GM19099 (cell line): Measurements from ENCODE around the gene MAP3K9.

Experiments used
- POLR2A ChIP-seq: IDR thresholded peaks from 3 replicates; pipeline ENCODE4 v1.6.1; 2011; ENCODE audit warnings: low read depth; ENCODE audit not compliant: insufficient read length; ENCODE audit errors: extremely low read depth

Gene MAP3K9

DNA sequence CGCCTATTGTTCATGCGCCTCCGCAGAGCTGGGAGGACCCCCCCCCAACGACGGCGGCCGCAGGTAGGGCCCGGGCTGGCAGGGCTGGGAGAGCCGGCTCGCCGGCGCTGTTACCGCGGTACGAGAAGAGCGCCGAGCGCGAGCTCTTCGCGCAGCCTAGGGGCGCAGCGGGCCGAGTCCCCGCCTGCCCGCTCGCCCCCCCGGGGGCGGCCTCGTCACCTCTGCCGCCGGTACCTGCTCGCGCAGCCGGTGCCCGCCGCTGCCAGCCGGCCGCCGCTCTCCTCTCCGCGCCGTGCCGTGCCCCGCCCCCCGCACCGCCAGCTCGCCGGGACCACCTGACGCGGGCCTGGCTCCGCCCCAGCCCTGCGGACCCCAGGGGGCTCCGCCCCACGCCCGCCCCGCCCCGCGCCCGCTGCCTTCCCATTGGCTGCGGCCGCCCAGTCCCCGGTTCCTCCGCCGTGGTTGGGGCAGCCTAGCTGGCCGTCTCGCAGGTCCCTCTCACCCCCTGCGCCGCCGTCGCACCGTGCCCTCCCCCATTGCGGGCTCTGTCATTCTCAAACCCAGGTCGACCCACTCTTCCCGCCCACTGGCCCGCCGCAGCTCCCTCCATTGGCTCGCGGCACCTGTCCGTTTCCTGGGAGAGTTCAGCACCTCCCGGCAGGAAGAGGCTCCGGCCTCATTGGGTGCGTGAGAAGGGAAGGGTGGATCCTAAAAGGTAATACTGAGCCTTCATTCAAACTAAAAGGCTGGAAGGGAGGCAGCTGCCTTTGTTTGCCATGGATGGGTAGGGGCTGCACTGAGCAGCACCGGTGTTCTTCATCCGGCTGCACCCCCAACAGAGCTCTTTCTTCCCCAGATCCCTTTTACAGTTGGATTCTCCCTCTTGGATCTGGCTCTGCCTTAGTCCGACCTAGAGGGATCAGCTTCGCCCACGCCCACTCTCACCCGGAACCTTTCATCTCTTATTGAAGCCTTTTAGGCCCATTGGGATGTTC, at the start of gene MAP3K9:
TSS of gene MAP3K9 (minus strand) at position 289 of the 995 bp plus-strand sequence. CDS start 342 bp downstream, outside the sequence.
- TF ChIP-seq POLR2A: peak; percentile 42

DNA sequence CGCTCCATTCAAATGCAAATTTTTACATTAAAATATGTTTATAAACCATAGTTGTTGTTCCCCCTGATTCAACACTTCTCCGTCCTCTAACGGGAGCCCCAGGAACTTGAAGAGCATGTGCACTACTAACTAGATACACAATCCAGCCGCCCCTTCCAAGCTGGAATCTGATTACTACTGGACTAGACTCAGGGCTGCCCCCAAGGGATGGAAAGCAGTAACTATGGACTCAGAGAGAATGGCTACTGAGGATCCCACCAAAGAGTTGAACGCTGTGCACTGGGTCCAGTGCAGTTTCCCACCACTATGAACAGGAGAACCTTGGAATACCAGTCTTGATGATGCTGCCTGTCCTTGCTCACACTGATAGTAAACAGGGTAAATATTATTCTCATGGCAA, 49.3 kb upstream of the MAP3K9 start:
- no peak for TF ChIP-seq POLR2A

DNA sequence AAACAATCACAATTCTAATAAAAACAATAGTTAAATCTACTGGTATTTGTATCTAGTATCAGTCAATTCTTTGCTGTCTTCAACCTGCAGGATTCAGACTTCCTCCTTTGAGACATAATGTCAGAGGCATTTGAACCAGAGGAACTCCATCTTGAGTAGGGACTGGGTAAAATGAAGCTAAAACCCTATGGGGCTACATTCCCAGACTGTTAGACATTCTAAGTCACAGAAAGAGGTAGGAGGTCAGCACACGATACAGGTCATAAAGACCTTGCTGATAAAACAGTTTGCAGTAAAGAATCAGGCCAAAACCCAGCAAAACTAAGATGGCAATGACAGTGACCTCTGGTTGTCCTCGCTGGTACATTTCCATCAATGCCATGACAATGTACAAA, 48.2 kb upstream of the MAP3K9 start:
- TF ChIP-seq POLR2A: no peak

DNA sequence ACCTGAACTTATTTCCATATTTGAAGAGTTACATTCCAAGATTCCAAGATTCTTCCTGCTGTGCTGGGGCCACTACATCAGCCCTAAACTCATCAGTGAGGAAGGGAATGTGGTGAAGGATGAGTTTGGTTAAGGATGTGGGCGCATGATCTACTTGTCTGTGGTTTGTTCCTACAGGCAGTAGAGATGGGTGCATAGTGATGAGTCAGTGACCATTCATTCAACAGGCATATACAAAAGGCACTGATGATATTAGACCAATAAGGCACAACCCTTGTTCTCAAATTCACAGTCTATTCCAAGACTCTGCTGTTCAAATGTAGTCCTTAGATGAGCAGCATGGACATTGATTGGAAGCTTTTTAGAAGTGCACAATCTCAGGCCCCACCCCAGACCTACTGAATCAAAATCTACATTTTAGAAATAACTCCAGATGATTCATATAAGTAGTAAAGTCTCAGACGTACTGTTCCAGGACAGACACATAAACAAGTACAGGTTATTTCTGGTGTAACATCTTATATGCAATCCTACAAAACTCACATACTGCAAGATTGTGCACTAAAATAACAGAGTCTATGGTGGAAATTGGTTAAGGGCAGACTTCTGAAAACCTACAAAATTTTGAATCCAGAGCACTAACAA, 47.7 kb upstream of the MAP3K9 start:
- no peak for TF ChIP-seq POLR2A

DNA sequence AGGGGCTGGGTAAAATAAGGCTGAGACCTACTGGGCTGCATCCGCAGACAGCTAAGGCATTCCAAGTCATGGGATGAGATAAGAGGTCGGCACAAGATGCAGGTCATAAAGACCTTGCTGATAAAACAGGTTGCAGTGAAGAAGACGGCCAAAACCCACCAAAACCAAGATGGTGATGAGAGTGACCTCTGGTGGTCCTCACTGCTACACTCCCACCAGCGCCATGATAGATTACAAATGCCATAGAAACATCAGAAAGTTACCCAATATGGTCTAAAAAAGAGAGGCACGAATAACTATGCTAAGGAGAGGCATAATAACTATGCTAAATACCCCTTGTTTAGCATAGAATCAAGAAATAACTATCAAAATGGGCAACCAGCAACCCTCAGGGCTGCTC, 46.2 kb upstream of the MAP3K9 start:
- no peak for TF ChIP-seq POLR2A

DNA sequence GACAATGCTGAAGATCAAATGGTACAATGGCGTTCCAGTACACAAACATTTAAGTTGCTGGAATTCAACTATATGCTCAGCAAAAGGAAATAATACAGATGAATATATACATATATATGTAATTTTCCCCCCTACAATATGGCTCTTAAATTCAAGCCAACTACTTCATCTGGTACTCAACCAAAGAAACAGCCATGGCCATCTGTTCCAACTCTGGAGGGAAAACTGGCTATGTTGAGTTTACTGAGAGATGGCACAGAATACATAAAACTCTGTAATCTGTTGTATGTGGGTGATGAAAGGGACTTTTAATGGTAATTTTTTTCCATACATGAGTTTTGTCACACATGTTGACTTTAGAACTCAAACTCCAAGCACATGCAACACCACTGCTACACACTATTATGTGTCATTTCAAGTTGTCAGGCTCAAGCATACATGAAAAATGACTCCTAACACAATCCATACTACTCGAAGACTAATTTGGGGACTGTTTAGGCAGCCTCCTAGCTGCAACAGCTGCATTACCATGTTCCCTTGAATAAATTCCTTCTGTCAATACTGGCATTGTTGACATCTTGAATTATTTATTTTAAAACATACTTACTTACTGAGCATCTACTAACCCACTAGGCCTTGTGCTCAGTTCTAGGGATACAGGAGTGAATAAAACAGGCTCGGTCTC, 38.2 kb upstream of the MAP3K9 start:
- no peak for TF ChIP-seq POLR2A

DNA sequence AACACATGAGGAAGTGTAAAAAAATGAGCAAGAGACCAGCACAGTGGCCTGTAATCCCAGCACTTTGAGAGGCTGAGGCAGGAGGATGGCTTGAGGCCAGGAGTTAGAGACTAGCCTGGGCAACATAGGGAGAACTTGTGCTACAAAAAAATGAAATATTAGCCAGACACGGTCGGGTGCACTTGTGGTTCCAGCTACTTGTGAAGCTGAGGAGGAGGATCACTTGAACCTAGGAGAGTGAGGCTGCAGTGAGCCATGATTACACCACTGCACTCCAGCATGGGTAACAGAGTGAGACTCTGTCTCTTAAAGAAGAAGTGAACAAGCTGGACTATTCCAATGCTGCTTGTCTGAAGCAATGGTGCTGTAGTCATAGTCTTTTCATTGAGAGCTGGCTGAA, 36.3 kb upstream of the MAP3K9 start:
- no peak for TF ChIP-seq POLR2A

DNA sequence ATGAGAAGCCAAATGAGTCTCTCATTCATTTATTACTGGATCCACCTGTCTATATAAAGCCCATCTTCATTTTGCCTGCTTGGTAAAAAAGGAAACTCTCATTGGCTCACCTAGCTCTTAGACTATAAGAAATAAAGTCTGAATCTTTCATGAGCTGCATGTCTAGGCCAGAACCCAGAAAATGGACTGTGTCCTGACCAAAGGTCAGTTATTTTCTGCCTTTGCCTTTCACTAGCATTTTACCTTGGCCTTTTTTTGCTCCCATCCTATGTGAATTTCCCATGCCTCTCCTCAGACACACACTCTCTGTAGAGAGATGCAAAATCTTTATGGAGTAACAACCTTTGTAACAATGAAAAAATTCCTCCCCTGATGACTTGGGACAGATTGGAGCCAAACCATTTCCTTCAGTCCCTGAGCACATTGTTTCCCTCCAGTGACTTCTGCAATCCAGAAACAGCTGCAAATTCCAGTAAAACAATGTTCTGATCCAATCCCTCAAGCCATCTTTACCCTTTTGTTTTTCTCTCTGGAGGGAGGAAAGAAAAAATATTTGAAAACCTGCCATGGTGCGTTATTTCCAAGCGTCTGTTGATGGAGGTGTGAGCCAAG, 33.6 kb upstream of the MAP3K9 start:
- no peak for TF ChIP-seq POLR2A

DNA sequence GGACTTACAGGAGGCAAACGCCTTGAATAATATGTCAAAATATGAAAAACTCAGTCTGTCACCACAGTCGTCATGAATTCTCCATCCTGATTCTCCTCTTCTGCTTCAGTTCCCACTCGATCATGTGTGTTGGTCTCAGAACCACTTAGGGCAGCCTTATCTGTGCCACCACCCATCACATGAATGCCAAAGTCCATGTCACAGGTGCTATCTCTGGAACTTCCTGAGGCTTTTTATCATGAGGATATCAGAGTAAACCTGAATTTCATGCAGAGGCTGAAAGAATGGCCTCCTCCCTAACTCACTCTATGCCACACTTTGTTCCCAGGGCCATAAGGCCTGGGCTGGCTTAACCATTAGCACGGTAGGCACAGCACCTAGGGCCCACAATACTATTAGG, 28.8 kb upstream of the MAP3K9 start:
- no peak for TF ChIP-seq POLR2A

DNA sequence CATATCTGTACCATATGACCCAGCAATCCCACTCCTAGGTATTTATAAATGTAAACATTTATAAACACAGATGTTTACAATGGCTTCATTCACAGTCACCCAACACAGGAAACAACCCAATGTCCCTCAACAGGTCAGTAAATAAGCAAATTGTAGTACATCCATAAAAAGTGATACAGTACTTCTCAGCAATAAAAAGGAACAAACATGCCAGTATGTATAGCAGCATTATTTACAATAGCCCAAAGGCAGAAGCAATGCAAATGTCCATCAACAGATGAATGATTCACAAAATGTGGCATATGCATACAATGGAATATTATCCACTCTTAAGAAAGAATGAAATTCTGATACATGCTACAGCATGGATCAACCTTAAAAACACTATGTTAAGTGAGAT, 27.6 kb upstream of the MAP3K9 start:
- no peak for TF ChIP-seq POLR2A

DNA sequence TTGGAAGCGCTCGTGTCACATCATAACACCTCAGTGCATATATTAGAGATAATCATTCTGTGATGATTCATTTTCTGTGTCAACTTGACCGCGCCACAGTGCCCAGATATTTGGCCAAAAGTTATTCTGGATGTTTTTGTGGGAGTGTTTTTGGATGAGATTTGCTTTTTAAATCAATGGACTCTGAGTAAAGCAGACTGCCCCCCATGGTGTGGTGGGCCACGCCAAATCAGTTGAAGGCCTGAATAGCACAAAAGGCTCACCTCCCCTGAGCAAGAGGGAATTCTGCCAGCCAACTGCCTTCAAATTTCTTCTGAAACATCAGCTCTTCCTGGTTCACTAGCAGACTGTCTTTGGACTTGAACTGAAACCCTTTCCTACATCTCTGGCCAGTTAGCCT, 24.6 kb upstream of the MAP3K9 start:
- no peak for TF ChIP-seq POLR2A

DNA sequence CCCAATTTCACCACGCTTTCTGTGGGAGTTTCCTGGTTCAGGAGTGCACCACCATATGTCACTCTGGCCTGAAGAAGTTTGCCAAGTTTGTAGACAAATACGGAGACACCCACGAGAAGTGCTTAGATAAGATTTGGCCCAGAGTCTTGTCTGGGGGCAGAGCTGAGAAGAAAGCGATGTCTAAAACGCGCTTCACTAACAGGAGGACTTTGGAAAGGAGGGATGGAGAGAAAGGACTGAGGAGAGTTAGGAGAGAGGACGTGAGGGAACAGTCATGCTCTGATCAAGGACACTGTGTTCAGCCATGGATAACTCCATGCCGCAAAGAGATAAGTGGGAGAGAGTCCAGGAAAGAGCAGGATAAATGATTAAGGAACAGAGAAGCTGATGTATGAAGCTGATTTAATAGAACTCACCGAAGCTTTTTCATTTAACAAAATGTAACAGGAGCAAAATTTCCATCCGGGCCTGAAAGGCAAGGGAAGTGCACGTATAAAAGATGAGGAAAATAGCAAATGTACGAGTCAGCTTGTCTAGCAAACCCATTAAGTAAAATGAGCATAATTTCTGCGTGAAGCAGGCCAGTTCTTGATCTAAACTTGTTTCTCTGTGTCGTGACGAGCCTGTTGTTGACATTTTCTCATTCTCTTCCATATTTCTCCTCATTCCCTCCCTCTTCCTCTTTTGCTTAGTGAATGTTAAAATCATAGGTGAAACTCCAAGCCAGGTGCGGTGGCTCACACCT, 23.4 kb upstream of the MAP3K9 start:
- TF ChIP-seq POLR2A: no peak

DNA sequence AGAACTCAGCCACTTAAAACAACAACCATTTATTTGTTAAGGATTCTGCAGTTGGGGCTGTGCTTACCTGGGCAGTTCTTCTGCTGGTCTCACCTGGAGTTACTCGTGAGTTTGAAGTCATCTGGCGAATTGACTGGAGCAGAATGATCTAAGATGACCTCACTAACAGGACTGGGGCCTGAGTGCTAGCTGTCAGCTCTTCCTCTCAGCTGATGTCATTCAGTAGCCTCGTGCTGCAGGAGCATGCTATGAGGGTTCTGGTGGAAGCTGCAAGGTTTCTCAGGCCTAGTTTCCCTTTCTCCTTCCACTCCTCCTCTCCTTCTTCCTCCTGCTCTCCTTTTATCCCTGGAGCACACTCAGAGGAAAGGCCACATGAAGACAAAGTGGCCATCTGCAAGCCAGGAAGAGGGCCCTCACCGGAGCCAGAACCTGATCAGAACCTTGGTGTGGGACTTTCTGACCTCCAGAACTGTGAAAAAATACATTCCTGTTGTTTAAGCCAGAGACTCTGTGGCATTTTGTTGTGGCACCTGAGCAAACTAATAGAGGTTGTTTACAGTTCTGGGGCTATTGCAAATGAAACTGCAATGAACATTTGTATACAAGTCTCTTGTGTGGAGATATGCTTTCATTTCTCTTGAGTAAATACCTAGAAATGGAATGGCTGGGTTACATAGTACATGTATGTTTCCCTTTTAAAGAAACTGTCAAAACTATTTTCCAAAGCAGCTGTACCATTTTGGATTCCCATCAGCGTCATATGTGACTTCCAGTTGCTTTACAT, 21.9 kb upstream of the MAP3K9 start:
- no peak for TF ChIP-seq POLR2A

DNA sequence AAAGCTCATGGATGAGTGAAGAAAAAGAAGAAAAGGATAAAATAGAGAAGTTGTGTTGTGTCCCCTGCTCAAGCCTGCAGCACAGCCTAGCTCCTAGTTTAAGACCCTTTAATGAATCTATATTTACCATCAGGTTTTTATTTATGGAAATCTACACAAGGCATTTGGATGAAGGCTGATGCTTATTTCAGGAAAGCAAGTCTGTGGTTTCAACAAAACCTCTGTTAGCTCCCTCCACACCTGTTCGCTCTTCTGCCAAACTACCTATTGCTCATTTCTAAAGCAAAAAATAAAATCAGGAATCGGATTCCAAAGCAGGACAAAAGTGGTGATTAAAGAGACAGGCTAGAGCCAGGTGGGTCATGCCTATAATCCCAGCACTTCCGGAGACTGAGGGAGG, 18.9 kb upstream of the MAP3K9 start:
- no peak for TF ChIP-seq POLR2A
